AG04450 (cell line): Measurements from ENCODE around the gene ABR. TPM values are rescaled to one million over a fixed set of nuclear protein-coding genes. Genes with fewer than 3 reads are reported as not detected.

Source experiments
- CTCF ChIA-PET: fragments of 300-600, 350-600 bp; formaldehyde crosslinking; extraction: SDS; loops from one replicate; lab custom pipeline; 2022; ENCODE audit warnings: antibody characterized with exemption, inconsistent platforms; lab: Charles Lee
- POLR2A ChIA-PET: fragments of 350-600 bp; formaldehyde crosslinking; extraction: SDS; loops from one replicate; lab custom pipeline; 2021; ENCODE audit warnings: antibody characterized with exemption, inconsistent platforms; lab: Yijun Ruan, JAX
- DNase-seq: peaks from one replicate; pipeline ENCODE4 v3.0.0-alpha.2; 2011; ENCODE audit warnings: low read depth, low spot score
- H3K27ac ChIP-seq: one replicate; pipeline ENCODE4 v1.5.1; 2012; ENCODE audit warnings: low read depth, low read length, control low read depth
- H3K27me3 ChIP-seq: one replicate; pipeline ENCODE4 v1.6.0; 2012; ENCODE audit warnings: low read length; ENCODE audit not compliant: control insufficient read depth, insufficient read depth
- H3K4me3 ChIP-seq: 2 replicates; pipeline ENCODE4 v1.5.1; 2011; ENCODE audit warnings: mild to moderate bottlenecking, low read depth, low read length, control low read depth
- H3K9me3 ChIP-seq: 2 replicates; pipeline ENCODE4 v1.5.1; 2012; ENCODE audit warnings: low read length; ENCODE audit not compliant: control insufficient read depth, insufficient read depth
- polyA plus RNA-seq: library from polyadenylated mRNA; depleted of rRNA; stranded (reverse); fragments of >200 nt; gene quantifications from 2 replicates; pipeline ENCODE4 v1.2.3, GENCODE V29; 2011
- TF ChIP-seq, protein P1 (sequence below): IDR thresholded peaks from 2 replicates; pipeline ENCODE4 v1.5.1; 2011; ENCODE audit warnings: low read depth, low read length, control low read depth, inconsistent platforms

The ABR gene
- polyA plus RNA-seq, 1 experiment = 64.3 TPM

- CTCF ChIA-PET = no interaction called here
- DNase-seq = no peak
Measured at GRCh38 chr17:1019451-1019850, 160.3 kb downstream of the ABR start.

GRCh38 chr17:1018547-1018946, 161.2 kb downstream of the ABR start:
- no peak for DNase-seq
- H3K27ac ChIP-seq = no peak overlapping the region
- H3K4me3 ChIP-seq = no peak overlapping the region
- H3K9me3 ChIP-seq = no peaks in the 10 kb centered on the region
- CTCF ChIA-PET = interaction anchor here (1.3 kb wide), 1 partner anchor 37 kb away, joined by 4 read pairs; no protein-coding TSS in a partner anchor
- no peaks in the 10 kb centered on the region for H3K27me3 ChIP-seq
- TF ChIP-seq, protein P1, sequence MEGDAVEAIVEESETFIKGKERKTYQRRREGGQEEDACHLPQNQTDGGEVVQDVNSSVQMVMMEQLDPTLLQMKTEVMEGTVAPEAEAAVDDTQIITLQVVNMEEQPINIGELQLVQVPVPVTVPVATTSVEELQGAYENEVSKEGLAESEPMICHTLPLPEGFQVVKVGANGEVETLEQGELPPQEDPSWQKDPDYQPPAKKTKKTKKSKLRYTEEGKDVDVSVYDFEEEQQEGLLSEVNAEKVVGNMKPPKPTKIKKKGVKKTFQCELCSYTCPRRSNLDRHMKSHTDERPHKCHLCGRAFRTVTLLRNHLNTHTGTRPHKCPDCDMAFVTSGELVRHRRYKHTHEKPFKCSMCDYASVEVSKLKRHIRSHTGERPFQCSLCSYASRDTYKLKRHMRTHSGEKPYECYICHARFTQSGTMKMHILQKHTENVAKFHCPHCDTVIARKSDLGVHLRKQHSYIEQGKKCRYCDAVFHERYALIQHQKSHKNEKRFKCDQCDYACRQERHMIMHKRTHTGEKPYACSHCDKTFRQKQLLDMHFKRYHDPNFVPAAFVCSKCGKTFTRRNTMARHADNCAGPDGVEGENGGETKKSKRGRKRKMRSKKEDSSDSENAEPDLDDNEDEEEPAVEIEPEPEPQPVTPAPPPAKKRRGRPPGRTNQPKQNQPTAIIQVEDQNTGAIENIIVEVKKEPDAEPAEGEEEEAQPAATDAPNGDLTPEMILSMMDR = no peak
- POLR2A ChIA-PET = no interaction called here

More at GRCh38 chr17:1019451-1019850, 160.3 kb downstream of the ABR start:
- POLR2A ChIA-PET = no interaction called here
- H3K9me3 ChIP-seq = no peaks in the 10 kb centered on the region; the same call in 1 of the 2 replicates
- no peaks in the 10 kb centered on the region for H3K27me3 ChIP-seq
- H3K4me3 ChIP-seq = no peak overlapping the region
- H3K27ac ChIP-seq = no peak overlapping the region
- TF ChIP-seq, protein P1 = no peak

- H3K27me3 ChIP-seq = no peaks in the 10 kb centered on the region
- CTCF ChIA-PET = interaction anchor here (1.0 kb wide), 1 partner anchor 43 kb away, joined by 3 read pairs; no protein-coding TSS in a partner anchor
- TF ChIP-seq, protein P1 = no peak
- no peak for DNase-seq
- no peak overlapping the region for H3K27ac ChIP-seq
- POLR2A ChIA-PET = no interaction called here
- no peak overlapping the region for H3K4me3 ChIP-seq
- no peaks in the 10 kb centered on the region; the same call in 1 of the 2 replicates for H3K9me3 ChIP-seq
Measured at GRCh38 chr17:1013729-1014090, 166.1 kb downstream of the ABR start.

DNA sequence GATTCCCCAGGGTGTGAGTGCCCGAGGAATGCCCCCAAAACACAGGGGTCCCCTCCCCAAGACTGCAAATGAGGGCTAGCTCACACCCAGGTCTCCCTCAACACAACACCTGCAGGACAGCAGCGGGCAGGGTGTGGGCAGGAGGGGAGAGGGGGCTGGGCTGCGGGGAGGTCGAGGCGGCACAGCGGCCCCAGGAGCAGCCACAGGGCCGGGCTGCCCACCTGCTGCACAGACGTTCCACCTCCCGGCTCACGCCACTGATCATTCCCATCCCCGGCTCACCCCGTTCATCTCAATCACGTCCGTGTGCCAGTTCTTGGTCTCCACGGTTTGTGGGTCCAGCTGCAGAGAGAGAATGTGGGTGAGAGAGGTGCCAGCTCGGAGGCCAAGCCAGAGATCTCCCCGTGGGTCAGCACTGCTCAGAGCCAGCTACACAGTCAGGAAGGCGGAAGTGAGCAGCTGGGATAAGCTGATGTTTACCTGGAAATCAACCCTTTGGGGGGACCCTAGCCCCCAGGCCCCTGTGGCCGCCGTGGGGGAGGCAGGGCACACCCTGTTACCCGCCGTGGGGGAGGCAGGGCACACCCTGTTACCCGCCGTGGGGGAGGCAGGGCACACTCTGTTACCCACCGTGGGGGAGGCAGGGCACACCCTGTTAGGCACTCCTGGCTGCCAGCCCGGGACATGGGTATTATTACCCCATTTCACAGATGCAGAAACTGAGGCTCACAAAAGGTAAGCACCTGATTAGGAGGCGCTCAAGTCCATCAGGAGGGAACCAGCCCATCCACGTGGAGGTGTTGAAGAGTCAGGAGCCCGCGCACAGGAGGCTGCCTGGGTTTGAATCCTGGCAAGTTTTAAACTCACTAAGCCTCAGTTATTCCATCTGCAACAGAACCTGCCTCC, 166.7 kb downstream of the ABR start:
- H3K4me3 ChIP-seq = no peak overlapping the region
- TF ChIP-seq, protein P1 = no peak
- H3K27me3 ChIP-seq = no peaks in the 10 kb centered on the region
- CTCF ChIA-PET = no interaction called here
- DNase-seq = no peak
- POLR2A ChIA-PET = no interaction called here
- H3K27ac ChIP-seq = no peak overlapping the region
- no peaks in the 10 kb centered on the region; the same call in 1 of the 2 replicates for H3K9me3 ChIP-seq
